Stomach (tissue), 4 donors: ENCODE data around the gene SDCCAG8.

Source experiments
- CTCF ChIP-seq, 7 experiments: fragments of 450-650 bp in 4 of 7; fragments of 200-600 bp in 3 of 7; sonication (generic) in 3 of 7; IDR thresholded peaks; one replicate each; pipeline ENCODE4 v1.5.1; 2016 to 2019; ENCODE audit warnings: antibody characterized with exemption in 7 of 7, control low read depth in 2 of 7, mild to moderate bottlenecking in 1 of 7
- EP300 ChIP-seq: sonication (generic); formaldehyde crosslinking; IDR thresholded peaks from one replicate; pipeline ENCODE4 v1.6.1; 2017; ENCODE audit warnings: antibody characterized with exemption
- POLR2A ChIP-seq, 4 donors: fragments of 450-650 bp; IDR thresholded peaks; one replicate each; pipeline ENCODE4 v1.6.1; 2016; ENCODE audit warnings: antibody characterized with exemption in 4 of 4, control low read depth in 2 of 4, mild to moderate bottlenecking in 1 of 4, moderate library complexity in 1 of 4
- POLR2AphosphoS5 ChIP-seq, 3 donors: sonication (generic); formaldehyde crosslinking; IDR thresholded peaks; one replicate each; pipeline ENCODE4 v1.6.1; 2016; ENCODE audit warnings: antibody characterized with exemption in 3 of 3

- TF ChIP-seq CTCF (IDR thresholded peaks at IDR 0.05) (no peak), POLR2A (IDR thresholded peaks at IDR 0.05) (no peak), POLR2AphosphoS5 (IDR thresholded peaks at IDR 0.05) (peak in 1 of 3 donors; percentile 10), EP300 (no peak)
Measured at GRCh38 chr1:243287652-243288051, 31.8 kb downstream of the SDCCAG8 start.
